DMS 273 treated with DMSO at 0.1 percent for 48 hours (cell line): ENCODE measurements around the gene HOXA4.

Source experiments
- DNase-seq: peaks from one replicate; lab custom pipeline; 2025; lab: John Stamatoyannopoulos, UW

The HOXA4 gene

DNA sequence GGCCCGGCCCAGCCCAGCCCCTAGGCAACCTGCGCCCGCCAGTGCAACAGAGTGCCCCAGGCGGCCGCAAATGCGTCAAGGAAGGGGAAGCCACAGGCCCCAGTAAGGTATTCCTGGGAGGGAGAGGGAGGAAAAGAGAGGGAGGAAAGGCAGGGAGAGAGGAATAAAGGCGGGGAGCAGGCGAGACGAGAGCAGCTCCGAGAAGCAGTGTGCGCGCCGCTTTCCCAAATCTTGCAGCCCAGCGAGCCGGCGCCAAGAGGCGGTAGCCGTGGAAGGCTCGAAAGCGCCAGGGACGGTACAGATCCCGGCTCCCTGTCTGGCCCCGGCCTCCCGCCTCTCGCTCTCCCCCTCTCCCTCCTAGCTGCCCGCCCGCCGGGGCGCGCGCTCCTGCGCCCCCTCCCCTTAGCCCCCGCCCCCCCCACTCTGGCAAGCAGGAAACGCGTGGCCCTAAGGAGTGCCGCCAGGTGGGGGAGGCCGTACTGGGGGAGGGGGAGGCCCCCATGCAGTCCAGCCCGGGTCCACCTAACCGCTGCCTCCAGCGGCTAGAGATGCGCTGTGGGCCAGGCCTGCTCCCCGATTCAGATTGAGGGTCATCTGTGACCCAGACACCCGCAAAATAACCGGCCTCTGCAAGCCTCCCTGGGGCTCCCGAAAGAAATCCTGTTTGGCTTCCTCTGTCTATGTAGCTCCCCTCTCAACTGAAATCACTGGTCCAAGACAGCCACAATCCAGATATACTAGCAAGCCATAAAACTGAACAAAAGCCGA is 39.3 kb upstream of the HOXA4 start:
- DNase-seq, result peak; percentile 72

DNA sequence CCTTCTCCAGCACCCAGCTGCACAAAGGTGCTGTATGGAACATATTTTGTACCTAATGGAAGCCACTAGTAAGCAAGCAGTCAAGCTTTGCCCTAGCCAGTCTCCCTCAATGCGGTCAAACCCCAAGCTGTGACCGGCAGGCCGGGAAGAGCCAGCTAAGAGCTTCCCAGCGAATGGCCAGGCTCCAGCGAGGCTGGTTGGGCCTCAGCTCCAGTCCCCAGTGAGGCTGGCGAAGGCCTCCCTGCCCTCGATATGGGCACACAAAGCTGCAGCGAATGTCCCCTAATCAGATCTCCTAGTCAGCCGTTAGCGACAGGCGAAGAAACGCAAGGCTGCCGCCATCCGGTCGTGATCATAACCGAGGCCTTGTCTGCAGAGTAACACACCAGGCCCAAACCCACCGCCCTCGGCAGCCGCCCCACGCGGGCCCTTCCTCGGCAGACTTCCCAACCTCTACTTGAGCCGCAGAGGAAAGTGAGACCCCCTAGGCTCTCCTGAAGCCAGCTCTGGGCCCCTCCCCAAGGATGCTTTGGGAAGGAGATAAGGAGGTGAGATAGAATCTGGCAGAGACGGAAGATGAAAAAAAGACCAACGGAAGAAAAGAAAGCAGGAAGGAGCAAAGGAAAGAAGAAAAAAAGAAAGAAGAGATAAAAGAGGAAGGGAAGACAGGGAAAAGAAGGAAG is 37.8 kb upstream of the HOXA4 start:
- DNase-seq, result peak; percentile 71

DNA sequence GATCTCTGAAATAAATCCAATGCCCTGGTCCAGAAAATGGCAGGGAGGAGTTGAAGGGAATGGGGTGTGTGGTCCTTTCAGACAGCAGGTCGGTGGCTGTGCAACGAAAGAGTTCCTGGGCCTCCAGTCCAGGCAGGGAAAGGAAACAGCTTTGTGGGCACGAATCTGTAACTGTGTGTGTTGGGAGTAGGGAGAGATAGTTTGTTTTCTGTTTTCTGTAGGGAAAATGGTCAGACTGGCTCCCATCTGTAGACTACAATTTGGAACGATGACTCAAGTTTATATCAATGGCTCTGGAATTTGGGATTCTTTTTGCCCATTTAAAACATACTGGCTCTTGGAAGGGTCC is 37.3 kb upstream of the HOXA4 start:
- DNase-seq, result no peak

GRCh38 chr7:27166531-27167505 is 36.3 kb upstream of the HOXA4 start:
- DNase-seq, result peak; percentile 54

DNA sequence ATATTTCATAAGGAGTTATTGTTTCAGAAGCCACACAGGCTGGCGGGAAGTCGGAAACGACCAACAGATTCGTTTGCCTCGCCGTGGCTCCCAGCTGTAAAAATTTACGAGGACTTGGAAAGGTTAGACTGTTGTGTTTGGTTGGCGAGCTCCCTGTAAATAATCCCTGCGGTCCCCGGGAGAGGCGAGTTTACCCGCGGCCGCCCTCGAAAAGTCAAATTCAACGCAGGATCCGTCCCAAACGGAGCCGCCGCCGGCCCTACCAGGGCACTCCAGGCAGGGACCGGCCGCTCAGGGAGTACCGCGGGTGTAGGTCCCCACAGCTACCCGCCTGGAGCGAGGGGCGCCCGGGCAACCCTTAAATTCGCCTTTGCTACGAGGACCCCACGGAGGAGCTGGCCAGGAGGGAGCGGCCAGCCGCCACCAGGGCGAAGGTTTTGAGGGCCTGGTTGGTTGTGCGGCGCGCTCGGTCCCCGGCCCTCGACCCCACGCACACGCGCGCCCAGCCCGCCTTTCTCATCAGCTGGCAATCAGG is 35.5 kb upstream of the HOXA4 start:
- no peak for DNase-seq

GRCh38 chr7:27165089-27165995 is 34.8 kb upstream of the HOXA4 start, which contains the start of gene HOXA9:
Gene HOXA9 (minus strand): TSS chr7:27165537. CDS start chr7:27165457, 80 bp downstream.
- peak; percentile 88 for DNase-seq

DNA sequence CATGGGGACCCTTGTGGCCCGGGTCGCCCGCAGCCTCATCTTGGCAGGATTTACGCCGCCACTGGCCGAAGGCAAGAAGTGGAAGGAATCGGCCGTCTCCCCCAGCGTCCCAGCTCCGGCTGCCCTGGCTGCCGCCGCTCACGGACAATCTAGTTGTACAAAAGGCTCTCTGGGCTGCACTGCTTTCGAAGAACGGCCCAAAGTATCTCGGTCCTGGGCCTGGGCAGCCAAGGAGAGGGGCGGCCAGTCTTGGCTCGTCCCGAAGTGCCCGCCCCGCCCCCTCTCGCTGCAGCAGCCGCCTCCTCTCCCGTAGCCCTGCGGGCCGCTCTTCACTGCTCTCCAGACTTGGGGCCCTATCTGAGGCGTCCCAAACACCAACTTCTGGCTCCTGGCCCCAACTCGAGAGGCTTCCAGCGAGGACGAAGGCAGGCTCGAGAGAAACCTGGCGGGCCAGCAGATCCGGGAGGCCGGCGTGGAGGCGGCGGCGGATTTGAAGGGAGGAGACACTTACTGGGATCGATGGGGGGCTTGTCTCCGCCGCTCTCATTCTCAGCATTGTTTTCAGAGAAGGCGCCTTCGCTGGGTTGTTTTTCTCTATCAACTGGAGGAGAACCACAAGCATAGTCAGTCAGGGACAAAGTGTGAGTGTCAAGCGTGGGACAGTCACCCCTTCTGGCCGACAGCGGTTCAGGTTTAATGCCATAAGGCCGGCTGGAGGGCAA is 34.0 kb upstream of the HOXA4 start:
- no peak for DNase-seq

DNA sequence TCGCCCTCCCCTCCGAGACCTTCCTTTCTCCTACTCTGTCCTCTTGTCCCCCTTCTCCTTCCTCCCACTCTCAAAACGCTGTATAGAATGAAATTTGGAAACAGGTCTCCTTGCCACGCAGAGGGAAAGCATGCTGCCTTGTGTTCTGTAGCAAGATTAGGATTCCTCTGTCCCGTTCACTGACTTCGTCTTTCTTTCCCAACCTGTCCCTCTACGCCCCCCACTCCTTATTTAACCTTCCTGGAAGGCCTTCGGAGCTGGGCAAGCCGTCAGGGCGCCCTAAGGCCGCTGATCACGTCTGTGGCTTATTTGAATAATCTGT is 33.4 kb upstream of the HOXA4 start:
- DNase-seq, result no peak

DNA sequence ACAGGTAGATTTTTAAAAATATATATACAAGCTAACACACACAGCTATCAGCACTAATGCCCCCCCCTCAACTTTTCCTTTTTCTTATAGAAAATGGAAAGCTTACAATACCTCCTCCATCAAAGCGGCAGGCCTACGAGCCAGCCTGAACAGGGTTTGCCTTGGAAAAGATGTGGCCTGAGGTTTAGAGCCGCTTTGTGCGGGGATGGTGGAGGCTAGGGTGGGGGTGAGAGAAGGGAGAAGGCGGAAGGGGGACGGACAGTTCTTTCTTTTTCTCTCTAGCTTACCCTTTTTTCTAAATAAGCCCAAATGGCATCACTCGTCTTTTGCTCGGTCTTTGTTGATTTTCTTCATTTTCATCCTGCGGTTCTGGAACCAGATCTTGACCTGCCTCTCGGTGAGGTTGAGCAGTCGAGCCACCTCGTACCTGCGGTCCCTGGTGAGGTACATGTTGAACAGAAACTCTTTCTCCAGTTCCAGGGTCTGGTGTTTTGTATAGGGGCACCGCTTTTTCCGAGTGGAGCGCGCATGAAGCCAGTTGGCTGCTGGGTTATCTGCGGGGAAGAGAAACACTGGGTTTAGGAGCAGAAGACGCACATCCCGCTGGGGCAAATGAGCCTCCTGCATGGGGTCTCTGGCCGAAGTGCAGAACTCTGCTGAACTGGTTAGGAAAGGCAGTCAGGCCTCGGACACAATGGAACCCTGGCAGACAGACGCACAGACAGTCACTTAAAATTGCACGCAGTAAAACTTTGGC is 32.9 kb upstream of the HOXA4 start:
- no peak for DNase-seq

DNA sequence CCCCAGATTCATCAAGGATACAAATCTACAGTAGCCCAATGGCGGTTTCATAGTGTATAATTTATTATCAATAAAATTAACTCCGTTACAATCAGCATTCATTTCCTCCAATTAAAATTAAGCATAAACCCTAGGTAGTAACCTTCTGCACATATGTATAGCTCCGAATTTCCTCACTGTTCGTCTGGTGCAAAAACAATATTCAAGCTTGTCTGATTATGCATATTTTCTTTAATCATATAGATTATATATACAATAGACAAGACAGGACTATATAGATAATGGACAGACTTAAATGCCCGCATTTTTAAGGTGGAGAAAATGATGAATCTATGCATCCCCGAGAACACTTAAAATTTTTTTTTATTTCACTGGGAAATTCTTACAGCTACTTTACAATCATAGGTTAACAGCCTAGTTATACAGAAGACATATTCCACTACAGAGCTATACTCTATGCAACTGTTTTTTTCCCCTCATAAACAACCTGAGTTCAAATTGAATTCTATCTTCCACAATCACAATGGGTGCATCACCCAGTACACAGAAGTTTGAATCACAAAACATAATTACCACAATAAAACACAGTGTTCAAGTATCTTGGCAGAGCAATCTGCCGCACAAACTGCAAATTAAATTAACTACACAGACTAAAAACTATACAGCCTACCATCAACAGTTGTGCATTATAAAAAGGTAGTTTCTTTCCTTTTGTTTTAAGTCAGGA is 32.2 kb upstream of the HOXA4 start:
- no peak for DNase-seq

DNA sequence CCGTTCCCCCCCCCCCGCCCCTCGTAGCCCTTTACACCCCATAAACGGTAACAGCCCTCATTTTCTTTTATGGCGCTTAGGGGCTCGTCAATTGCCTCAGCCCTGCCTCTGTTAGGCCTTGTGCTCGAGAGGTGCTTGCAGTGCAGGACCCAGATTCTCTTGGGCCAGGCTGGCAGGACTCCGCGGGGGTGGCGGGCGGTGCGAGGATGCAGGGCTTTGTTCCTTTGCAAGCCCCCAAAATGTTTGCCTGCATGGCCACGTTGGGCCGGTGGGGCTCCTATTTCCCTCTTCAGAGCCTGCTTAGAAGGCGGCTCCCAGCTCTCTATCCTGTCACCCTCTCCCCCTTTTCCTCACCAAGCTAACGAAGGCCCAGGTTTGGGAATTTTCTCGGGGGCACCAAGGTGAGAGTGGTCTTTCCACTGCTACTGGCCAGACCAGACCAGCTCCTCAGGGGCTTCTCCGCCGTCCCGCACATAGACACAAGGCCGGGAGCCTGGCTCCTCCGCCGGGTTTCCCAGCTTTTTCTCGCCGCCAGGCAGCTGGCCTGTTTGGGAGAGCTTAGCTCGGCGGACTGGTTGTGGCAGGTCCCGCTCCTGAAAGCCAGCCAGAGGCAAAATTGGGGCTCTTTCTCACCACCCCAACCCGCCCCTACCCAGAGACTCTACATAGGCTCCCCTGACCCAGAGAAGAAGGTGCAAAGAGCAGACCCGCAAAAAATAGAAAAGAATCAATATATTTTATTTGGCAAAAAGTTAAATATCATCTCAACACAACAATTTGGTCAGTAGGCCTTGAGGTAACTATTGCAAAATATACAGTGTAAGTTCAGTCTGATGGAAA is 31.4 kb upstream of the HOXA4 start:
- DNase-seq, result no peak

GRCh38 chr7:27161214-27161720 is 30.7 kb upstream of the HOXA4 start:
- no peak for DNase-seq

DNA sequence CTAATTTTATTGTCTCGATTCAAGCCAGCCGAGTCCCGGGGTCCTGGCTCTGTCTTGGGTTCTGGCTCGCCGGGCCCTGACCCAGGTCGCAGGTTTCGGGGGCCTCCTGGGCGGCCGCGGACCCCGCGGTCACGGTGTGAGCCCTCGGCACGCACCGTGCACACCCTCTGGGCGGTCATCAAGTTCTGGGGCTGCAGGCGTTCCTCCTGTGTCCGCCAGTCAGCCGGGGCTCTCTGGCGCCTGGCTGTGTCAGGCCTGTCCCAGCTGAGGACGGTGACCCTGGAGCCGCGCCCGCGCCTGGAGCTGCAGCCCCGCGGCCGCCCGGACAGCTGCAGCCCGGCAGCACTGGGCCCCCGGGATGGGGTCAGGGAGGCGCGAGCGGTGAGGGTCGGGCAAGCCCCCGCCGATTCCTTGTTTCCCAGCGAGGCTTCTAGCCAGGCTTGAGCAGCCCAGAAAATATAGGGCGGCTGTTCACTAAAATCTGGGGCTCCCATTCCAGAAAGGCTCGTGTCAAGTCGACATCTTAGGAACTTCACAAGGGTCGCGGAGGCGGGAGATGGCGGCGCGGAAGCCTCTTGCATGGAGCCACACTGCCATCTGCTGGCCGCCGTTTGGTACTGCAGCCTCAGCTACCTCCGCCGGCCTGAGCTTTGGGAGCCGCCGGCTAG is 30.1 kb upstream of the HOXA4 start:
- DNase-seq, result peak; percentile 79

DNA sequence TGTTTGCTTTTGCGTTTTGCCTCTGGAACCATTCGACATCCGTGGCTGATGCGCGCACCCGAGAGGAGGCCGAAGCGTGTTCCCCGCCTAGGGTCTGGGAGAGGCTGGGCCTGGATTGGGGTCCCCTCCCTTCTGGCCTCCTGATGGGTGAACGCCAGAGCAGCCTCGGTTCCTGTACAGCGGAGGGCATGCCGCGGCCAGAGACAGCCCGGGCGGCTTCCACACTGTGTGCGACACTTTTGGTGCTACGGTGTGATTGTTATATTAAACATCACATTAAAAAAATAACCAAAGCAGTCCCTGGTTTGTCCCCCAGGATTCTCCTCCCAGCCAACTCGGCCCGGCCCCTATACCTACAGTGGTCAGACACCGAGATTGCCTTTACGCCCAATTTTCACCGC is 29.6 kb upstream of the HOXA4 start:
- no peak for DNase-seq

- no peak for DNase-seq
Observed at GRCh38 chr7:27159266-27160144, 28.9 kb upstream of the HOXA4 start.
